ENCODE results near the gene KRT84.

GRCh38 chr12:52334185-52334584, 51.3 kb downstream of the KRT84 start:
- TF ChIP-seq POLR2AphosphoS5 (IDR thresholded peaks at IDR 0.05; ENCODE audit: control insufficient read depth, insufficient read depth, low read depth, low read length) (no peak), ZNF282 (CRISPR knock-in tag; IDR thresholded peaks at IDR 0.05) (no peak), LCOR (CRISPR knock-in tag; IDR thresholded peaks at IDR 0.05) (no peak), CTCF (IDR thresholded peaks at IDR 0.05 in 2 of 3, conservative IDR thresholded peaks at IDR 0.05 in 1 of 3; ENCODE audit: insufficient read depth in 2 of 3, low read depth in 1 of 3, low read length in 3 of 3) (no peak), SRSF1 (IDR thresholded peaks at IDR 0.05; ENCODE audit: low read depth, low read length) (no peak), TCF7L2 (IDR thresholded peaks at IDR 0.05; ENCODE audit: low read depth, low read length) (no peak), BACH1 (tag; IDR thresholded peaks at IDR 0.05) (no peak), XRCC3 (IDR thresholded peaks at IDR 0.05) (no peak), TGIF2 (CRISPR knock-in tag; IDR thresholded peaks at IDR 0.05) (no peak), BCLAF1 (IDR thresholded peaks at IDR 0.05; ENCODE audit: borderline replicate concordance in 1 of 2, control insufficient read depth in 1 of 2, low read depth in 2 of 2, low read length in 1 of 2) (no peak), ESRRA (IDR thresholded peaks at IDR 0.05; ENCODE audit: borderline replicate concordance, low read depth) (no peak), RFX5 (IDR thresholded peaks at IDR 0.05; ENCODE audit: low read depth, low read length) (no peak)
- TF ChIP-seq, protein P1, sequence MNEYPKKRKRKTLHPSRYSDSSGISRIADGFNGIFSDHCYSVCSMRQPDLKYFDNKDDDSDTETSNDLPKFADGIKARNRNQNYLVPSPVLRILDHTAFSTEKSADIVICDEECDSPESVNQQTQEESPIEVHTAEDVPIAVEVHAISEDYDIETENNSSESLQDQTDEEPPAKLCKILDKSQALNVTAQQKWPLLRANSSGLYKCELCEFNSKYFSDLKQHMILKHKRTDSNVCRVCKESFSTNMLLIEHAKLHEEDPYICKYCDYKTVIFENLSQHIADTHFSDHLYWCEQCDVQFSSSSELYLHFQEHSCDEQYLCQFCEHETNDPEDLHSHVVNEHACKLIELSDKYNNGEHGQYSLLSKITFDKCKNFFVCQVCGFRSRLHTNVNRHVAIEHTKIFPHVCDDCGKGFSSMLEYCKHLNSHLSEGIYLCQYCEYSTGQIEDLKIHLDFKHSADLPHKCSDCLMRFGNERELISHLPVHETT (CRISPR knock-in tag; conservative IDR thresholded peaks at IDR 0.05 in 1 of 2, IDR thresholded peaks at IDR 0.05 in 1 of 2): no peak
